ENCODE results near the gene GMPPB. TPM values are rescaled to one million over a fixed set of nuclear protein-coding genes. Genes with fewer than 3 reads are reported as not detected.

The GMPPB gene
- total RNA-seq, 1 donor from 2014 or later: 9.5 TPM

DNA sequence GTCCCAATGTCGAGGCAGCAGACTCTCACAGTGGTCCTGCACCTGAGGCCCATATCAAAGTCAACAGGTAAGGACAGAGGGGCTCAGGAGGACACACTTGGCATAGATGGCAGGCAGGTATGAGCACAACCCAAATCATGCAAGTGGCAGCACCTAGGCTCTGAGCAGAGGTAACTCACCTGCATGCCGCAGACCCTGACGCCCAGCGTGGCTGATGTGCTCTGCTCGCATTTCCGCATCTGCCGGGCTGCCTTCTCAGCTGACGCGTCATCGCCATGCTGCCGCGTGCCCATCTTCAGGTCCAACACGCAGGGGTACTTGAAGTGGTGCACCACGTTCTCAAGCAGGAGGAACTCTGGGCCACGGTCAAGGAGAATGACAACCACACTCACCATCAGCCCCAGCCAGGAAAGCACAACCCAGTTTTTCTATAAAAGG is 4.2 kb upstream of the GMPPB start:
- DNase-seq: no peak

GRCh38 chr3:49727154-49727923 is 3.6 kb upstream of the GMPPB start:
- no peak for DNase-seq

DNA sequence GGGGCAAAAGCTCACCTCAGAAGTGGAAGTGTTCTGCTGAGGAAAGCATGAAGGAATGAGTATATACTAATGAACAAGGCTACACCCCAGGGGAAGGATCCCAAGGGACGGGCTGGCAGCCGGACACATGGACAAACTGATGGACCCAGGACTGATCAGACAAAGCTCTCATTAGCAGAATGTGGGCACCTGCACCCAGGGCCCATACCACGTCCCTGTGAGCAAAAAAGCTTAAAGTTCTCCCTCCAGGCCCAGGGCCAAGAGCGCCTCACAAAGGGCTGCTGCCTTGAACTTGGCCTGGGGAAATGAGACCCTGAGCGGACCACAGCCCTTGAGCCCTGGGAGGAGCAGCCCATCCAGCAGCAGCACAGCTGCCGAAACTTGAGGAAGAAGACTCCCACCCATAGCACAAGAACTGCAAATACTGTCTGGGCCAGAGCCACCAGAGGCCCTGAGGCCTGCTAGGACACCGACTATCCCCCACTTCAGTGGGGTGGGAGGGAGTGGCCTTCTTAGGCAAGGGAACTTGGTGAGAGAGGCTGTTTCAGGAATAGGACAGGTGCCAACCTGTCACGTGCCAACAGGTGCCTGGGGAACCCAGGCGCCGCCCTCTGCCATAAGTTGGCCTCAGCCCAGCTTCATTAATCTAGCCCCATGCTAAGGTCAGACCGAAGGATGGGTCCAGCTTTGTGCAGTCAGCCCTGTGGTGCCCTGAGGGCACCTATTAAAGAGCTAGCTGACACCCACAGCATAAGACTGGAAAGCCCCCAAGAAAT is 2.3 kb upstream of the GMPPB start:
- DNase-seq: no peak

DNA sequence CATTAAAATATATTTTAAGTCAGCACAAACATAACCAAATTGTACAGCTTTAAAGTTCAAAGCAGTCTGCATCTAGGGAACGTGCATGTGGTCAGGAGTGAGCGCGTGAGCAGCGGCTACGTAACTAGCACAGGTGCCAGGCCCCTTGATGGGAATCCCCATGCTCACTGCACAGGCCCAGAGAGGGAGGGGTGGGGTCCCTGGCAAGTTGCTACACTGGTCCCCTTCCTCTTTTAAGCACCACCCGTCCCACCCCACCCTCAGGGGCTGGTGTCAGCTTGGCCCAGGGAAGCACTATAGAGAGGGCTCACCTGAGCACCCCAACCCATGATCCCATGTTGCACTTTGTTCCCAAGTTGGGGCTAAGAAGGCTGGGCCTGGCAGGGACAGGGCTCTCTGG is 835 bp upstream of the GMPPB start:
- DNase-seq: no peak

DNA sequence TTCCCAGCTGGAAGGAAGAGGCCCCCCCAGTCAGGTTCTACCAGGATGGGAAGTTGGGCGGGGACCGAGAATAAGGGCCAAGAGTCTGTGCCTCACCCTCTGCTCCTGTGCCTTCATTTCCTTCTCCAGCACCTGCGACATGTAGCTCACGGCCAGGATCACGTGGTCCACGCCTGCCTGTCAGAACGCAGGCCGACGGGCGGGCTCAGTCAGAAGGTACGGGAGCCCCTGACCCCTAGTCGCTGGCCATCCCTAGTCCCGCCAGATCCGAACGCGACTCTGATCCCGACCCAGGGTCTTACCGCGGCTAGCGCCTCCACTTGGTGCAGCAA is 489 bp downstream of the GMPPB start:
- DNase-seq: no peak

- no peak for DNase-seq
Measured at GRCh38 chr3:49722896-49723295, 855 bp downstream of the GMPPB start.

DNA sequence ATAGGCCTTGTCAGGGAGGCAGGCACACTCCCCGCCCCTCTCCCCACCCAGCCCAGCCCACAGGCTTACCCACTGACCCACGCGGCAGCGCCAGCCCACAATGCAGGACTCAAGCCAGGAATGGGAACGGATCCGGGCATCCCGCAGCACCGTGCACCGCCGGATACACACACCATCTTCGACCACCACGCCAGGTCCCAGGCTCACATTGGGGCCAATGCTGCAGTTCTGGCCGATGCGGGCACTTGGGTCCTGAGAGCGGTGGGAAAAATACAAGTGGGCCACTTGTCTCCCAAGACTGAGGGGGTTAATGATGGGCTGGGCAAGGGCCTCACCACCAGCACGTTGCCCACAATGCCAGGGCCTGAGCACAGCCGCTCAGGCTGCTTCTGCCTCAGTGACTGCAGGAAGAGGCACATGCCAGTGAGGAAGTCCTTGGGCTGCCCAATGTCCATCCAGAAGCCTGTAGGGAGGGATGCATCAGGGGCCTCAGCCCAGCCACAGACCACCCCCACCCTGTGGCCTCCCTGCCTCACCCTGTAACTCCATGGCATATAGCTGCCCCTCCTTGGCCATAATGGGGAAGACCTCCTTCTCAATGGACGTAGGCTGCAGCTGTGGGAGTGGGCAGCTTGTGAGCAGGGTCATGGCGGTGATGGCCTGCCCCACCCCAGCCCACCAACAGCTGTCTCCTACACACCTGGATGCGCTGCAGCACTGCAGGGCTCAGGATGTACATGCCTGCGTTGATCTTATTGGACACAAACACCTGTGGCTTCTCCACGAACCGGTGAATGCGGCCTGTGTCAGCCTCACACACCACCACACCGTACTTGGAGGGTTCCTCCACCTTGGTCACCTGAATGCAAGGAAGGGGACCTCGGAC is 1.6 kb downstream of the GMPPB start:
- DNase-seq: no peak

- DNase-seq: no peak
Measured at GRCh38 chr3:49721596-49721895, 2.2 kb downstream of the GMPPB start.

DNA sequence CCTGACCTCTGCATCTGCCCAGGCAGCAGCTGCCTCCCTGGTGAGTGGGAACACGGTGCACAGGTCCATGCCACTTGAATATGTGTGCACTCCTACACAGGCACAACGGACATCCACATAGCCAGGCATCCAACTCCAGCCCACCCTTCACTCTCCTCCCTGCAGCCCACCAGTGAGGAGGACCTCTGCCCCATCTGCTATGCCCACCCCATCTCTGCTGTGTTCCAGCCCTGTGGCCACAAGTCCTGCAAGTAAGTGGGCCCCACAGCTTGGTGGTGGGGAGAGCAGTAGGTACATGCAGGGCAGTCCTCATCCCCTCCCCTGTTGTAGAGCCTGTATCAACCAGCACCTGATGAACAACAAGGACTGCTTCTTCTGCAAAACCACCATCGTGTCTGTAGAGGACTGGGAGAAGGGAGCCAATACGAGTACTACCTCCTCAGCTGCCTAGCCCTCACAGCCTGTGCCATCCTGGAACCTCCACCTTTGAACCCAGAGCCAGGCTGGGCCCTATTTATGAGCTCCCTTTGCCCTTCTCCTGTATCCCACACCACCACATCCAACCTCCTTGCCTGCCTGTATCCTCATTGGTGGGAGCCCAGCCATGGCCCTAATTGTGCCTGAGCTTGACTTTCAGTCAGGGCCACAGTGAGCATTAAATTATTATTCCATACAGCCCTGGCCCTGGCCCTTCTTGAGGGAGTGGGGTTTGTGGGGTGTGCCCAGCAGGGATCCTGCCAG is 2.7 kb downstream of the GMPPB start:
- DNase-seq: no peak

DNA sequence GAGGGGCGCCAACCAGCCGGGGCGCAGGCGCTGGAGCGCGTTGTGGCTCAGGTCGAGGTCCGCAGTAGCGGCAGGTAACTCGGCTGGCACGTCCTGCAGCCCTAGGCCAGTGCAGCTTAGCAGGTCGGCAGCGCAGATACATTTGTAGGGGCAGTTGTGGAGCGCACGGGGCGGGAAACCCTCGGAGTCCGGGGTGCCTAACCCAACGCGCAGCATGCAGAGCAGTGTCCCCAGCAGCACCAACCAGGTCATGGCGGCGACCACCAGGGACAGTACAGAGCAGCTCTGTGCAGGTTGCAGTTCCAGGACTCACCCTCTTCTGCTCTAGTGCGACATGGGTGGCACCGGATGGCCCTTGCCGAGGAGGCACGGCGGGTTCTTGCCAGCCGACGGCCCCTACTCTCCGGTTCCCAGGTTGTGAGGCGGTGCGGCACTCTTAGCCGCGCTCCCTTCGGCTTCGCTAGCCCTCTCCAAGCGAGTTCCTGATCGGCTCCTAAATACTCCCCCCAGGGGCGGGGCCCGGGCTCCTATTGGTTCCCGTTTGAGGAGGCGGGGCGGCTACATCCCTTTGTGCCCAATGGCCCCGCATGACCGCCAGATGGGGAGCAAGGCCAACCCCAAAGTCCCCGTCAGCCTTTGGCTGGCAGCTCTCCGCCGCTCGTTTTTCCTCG is 4.4 kb downstream of the GMPPB start, which contains the start of gene AMIGO3:
TSS of gene AMIGO3 (minus strand) at position 471 of the 671 bp plus-strand sequence. CDS start at position 252, 219 bp downstream.
- peak; percentile 89 for DNase-seq

GRCh38 chr3:49718858-49719213 is 4.9 kb downstream of the GMPPB start:
- DNase-seq: no peak

- no peak for DNase-seq
Measured at GRCh38 chr3:49717959-49718857, 5.5 kb downstream of the GMPPB start.

DNA sequence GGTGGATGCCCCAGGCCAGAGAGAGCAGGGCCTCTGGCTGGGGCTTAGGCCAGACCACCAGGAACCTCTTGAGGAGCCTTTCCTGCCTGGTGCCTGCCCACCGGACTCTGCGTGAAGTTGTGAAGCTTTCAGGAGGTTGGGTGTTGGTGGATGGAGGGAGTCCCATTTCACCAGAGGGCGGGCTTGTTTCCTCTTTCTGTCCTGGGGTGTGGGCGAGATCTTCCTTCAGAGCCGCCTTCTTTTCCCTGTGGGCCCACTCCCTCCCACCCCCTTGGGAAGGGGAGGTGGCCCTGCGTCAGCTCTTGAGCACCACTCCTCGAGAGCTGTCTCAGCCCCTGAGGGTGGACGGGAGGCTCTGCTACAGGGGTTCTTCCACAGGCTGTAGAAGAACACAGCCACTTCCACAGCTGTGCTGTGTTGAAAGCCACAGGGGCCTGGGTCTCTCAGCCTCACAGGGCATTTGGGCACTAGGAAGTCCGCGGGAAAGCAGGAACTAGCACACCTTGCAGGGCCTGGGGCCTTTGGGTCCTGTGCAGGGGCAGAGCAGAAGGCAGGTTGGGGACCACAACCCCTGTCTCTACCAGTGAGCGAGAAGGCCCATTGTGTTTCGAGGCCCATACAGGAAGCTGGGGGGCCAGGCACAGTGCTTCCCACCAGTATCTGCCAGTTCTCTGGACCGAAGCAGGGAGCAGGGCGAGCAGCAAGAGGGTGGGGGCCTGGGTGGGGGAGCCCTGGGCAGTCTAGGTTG is 6.4 kb downstream of the GMPPB start:
- no peak for DNase-seq

GRCh38 chr3:49716691-49717210 is 7.0 kb downstream of the GMPPB start:
- DNase-seq: no peak

DNA sequence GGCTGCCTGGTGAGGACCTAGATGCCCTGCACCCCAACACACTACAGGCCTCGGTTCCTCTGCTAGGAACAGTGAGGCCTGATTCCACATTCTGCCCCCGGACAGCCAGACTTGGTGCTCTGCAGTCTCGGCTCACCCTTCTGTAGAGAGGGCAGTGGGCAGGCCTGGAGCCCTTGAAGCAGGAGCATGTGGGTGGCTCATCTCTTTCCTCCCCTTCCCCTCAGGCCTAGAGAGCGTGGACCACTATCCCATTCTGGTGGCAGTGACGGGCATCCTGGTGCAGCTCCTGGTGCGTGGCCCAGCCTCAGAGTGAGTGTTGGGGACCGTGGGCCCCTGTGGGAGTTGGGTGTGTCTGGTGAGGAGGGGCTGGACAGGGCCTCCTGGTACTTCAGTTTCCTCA is 7.6 kb downstream of the GMPPB start:
- DNase-seq: no peak

GRCh38 chr3:49715611-49716121 is 8.1 kb downstream of the GMPPB start:
- no peak for DNase-seq

DNA sequence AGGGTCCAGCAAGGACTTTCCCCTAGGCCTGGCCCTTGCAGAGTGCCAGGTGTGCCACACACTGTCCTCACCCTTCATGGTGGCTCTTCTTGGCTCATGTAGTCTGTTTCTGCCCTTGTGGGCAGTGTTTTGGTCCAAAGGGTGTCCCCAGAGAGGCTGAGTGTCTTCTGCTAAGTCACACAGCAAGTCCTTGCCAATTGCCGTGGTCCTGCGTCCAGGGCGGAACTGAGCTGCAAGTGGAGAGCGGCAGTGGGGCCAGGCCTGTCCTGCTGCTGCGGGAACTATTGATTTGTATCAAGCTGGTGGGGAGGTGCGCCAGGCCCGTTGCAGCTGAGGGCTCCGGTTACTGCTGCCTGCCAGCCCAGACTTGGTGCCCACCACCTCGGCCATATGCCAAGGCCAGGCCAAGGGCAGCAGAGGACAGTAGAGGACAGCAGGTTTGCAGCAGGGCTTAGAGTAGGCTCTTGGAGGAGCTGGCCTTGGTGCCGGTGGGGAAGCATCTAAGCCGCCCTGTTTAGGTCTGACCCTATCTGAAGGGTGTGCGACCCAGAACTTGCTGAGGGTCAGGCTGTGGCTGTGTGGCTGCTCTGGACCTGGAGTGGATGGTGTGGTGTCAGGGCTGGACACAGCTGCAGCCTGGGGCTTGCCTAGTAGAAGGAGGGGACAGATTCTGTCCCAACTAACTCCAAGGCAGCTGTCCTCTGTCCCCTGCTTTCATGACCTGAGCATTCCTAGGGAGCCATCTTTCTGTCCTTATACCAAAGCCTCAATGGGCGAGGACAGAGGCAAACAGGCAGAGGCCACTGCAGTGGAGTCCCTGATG is 8.8 kb downstream of the GMPPB start:
- DNase-seq: no peak

DNA sequence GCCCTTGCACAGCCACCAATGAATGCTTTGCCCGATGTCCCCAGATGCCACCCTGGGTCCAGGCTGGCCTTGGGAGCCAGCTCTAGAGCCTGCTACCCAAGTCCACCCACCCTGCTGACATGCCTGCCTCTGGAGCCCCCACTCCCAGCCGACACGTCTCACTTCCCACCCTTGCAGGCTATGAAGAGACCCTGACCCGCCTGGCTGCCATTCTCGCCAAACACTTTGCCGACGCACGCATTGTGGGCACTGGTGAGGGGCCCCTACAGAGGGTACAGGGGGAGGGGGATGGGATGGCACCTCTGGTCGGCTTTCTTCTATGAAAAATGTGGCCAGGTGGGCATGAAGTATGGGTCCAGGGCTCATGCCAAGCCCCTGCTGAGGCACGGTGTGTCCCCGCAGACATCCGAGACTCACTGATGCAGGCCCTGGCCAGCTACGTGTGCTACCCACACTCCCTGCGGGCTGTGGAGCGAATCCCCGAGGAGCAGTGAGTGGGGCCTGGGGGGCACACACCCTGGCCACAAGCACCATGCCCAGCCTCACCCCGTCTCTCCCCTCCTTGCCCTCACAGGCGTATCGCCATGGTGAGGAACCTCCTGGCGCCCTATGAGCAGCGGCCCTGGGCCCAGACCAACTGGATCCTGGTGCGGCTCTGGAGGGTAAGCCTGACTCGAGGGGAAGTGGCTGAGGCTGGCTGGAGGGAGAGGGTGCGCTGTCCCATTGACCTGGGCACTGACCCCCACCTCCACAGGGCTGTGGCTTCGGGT is 10.2 kb downstream of the GMPPB start:
- DNase-seq: no peak
